Astrocyte of the cerebellum (primary cell): ENCODE results near the gene FANCC.

ENCODE experiments used
- DNase-seq: peaks from one replicate; pipeline ENCODE4 v3.0.0-alpha.2; 2011; ENCODE audit warnings: low read depth
- H3K4me3 ChIP-seq: 2 replicates; pipeline ENCODE4 v1.5.1; 2011; ENCODE audit warnings: mild to moderate bottlenecking, low read depth, low read length, moderate library complexity
- CTCF ChIP-seq: IDR thresholded peaks from 2 replicates; pipeline ENCODE4 v1.5.1; 2012; ENCODE audit warnings: low read length, low read depth, moderate library complexity, mild to moderate bottlenecking; ENCODE audit errors: missing control alignments
- in situ Hi-C: cut with HindIII; loops from 2 replicates; pipeline ENCODE4 v1.10.0; 2017; ENCODE audit warnings: low sequenced_read_pairs

FANCC gene

GRCh38 chr9:95109456-95109855 is 208.1 kb downstream of the FANCC start:
- TF ChIP-seq CTCF = no peak
- in situ Hi-C loops = no loop called here
- DNase-seq = no peak
- H3K4me3 ChIP-seq = no peak overlapping the region

- no peak for TF ChIP-seq CTCF
- no peak for DNase-seq
- no peak overlapping the region for H3K4me3 ChIP-seq
- in situ Hi-C loops = no loop called here
These were observed 208.7 kb downstream of the FANCC start for GRCh38 chr9:95108777-95109176.

- TF ChIP-seq CTCF = no peak
- no peak for DNase-seq
- H3K4me3 ChIP-seq = no peak overlapping the region
- in situ Hi-C loops = no loop called here
These were observed 209.5 kb downstream of the FANCC start for GRCh38 chr9:95107976-95108375.

GRCh38 chr9:95107001-95107749 is 210.3 kb downstream of the FANCC start:
- DNase-seq = peak; percentile 98
- no peak overlapping the region for H3K4me3 ChIP-seq
- TF ChIP-seq CTCF = no peak
- in situ Hi-C loops = no loop called here

- in situ Hi-C loops = no loop called here
These were observed 211.8 kb downstream of the FANCC start for GRCh38 chr9:95105519-95106287.

GRCh38 chr9:95104980-95105379 is 212.5 kb downstream of the FANCC start:
- no peak for DNase-seq
- in situ Hi-C loops = no loop called here
- TF ChIP-seq CTCF = no peak
- no peak overlapping the region for H3K4me3 ChIP-seq

More at GRCh38 chr9:95105519-95106287, 211.8 kb downstream of the FANCC start:
- H3K4me3 ChIP-seq = no peak overlapping the region
- no peak for TF ChIP-seq CTCF
- DNase-seq = no peak
